ENCODE results near the gene SDHAF4. TPM values are rescaled to one million over a fixed set of nuclear protein-coding genes. Genes with fewer than 3 reads are reported as not detected.

The SDHAF4 gene
- total and polyA plus RNA-seq, 7 donors: 3.9 to 11.4 (median 8.3) TPM

DNA sequence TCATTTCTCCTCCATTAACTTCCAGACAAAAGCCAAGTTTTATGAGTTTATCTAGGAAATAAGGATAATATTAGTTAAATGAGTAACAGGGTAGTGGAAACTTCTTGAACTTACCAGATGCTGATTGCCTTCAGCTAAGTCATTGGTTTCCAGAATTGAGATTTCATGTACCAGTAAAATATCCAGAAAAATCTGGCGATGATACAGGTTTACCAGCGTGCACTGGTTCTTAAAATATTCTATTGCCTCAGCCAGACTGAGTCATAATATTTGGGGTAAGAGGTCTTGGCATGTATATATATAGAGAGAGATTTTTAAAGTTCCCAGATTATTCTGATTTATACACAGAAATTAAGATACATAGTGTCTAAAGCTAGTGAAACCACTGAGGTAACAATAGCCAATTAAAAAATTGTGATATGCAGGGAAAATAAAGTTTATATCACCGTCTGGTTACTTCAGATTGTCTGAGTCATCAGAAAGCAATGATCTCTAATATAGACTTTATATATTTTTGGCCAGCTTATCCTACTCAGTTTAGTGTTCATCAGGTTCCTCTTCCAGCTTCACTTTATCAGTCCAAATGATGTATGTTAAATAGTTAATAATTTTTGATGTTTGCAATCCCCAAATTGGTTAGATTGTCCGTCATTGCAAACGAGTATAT lies 39.5 kb upstream of the SDHAF4 start:
- DNase-seq (no peak), ATAC-seq (no peak)
- Histone ChIP-seq H3K4me3 (no peak overlapping the region), H3K4me1 (no peaks in the 10 kb centered on the region), H3K36me3 (ENCODE audit: insufficient read depth in 1 of 2, low read depth in 1 of 2) (peaks cover 0 to 31% of the 10 kb centered on the region in 2 donors), H3K27ac (no peak overlapping the region), H3K27me3 (ENCODE audit: insufficient read depth in 3 of 3, low read length in 2 of 3) (no peaks in the 10 kb centered on the region), H3K9me3 (no peaks in the 10 kb centered on the region)
- WGBS, 3 donors: 75 to 88% (median 85%) methylated on average over 5 of the region's 5 CpGs
- no peak for TF ChIP-seq CTCF (IDR thresholded peaks at IDR 0.05)
- intact Hi-C loops (cut with DNase I): no loop called here

GRCh38 chr6:70530023-70530422 lies 36.7 kb upstream of the SDHAF4 start:
- 95 to 98% (median 97%) methylated on average over 2 of the region's 2 CpGs for WGBS, 3 donors
- Histone ChIP-seq H3K36me3 (ENCODE audit: insufficient read depth in 1 of 2, low read depth in 1 of 2) (peaks cover 0 to 29% of the 10 kb centered on the region in 2 donors), H3K27ac (no peak overlapping the region), H3K4me1 (no peaks in the 10 kb centered on the region), H3K4me3 (no peak overlapping the region), H3K27me3 (ENCODE audit: insufficient read depth in 3 of 3, low read length in 2 of 3) (no peaks in the 10 kb centered on the region), H3K9me3 (no peaks in the 10 kb centered on the region)
- TF ChIP-seq CTCF (IDR thresholded peaks at IDR 0.05): no peak
- ATAC-seq (no peak), DNase-seq (no peak)
- intact Hi-C loops (cut with DNase I): no loop called here

DNA sequence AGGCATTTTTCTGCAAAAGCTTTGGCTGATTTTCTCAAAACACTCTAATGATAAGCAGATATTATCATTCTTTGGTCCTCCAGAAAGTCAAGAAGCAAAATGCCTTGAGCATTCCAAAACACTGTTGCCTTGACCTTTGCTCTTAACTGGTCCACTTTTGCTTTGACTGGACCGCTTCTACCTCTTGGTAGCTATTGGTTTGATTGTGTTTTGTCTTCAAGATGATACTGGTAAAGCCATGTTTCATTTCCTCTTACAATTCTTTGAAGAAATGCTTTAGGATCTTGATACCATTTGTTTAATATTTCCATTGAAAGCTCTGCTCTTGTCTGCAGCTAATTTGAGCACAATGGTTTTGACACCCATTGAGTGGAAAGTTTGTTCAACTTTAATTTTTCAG lies 35.6 kb upstream of the SDHAF4 start:
- TF ChIP-seq CTCF (IDR thresholded peaks at IDR 0.05): no peak
- intact Hi-C loops (cut with DNase I): no loop called here
- no peak for DNase-seq
- no peak overlapping the region for H3K4me3 ChIP-seq
- ATAC-seq: no peak
- 96 to 100% (median 97%) methylated on average over 1 of the region's 1 CpG for WGBS, 3 donors
- H3K27me3 ChIP-seq (ENCODE audit: insufficient read depth in 3 of 3, low read length in 2 of 3): no peaks in the 10 kb centered on the region
- no peaks in the 10 kb centered on the region for H3K4me1 ChIP-seq
- no peaks in the 10 kb centered on the region for H3K9me3 ChIP-seq
- peaks cover 0 to 29% of the 10 kb centered on the region in 2 donors for H3K36me3 ChIP-seq (ENCODE audit: insufficient read depth in 1 of 2, low read depth in 1 of 2)
- no peak overlapping the region for H3K27ac ChIP-seq

DNA sequence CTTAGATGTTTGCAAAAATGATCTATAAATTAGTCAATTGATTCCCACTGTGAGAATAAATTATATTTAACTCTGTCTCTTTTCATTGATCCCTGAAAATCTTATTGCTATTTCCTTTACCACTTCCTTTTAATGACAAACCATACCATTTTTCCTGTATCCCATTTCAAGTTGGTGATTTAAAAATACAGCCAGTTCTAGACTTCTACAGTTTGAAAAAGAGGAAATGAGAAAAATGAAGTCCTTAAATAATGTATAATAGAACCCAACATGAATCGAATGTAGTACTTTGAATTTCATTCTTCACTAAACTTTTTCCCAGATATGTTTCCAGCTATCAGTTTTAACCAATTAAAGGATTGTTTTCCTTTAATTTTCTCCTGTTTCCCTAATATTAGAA lies 29.5 kb upstream of the SDHAF4 start:
- no peaks in the 10 kb centered on the region for H3K9me3 ChIP-seq
- no peak for TF ChIP-seq CTCF (IDR thresholded peaks at IDR 0.05)
- H3K27ac ChIP-seq: no peak overlapping the region
- 85 to 91% (median 87%) methylated on average over 1 of the region's 1 CpG for whole genome bisulfite sequencing, 3 donors
- no peak overlapping the region for H3K4me3 ChIP-seq
- no peak for DNase-seq
- intact Hi-C loops (cut with DNase I): no loop called here
- no peak for ATAC-seq
- H3K27me3 ChIP-seq (ENCODE audit: insufficient read depth in 3 of 3, low read length in 2 of 3): no peaks in the 10 kb centered on the region
- no peaks in the 10 kb centered on the region for H3K4me1 ChIP-seq
- H3K36me3 ChIP-seq (ENCODE audit: insufficient read depth in 1 of 2, low read depth in 1 of 2): peaks cover 0 to 39% of the 10 kb centered on the region in 2 donors

- Histone ChIP-seq H3K27ac (no peak overlapping the region), H3K4me3 (no peak overlapping the region), H3K36me3 (ENCODE audit: insufficient read depth in 1 of 2, low read depth in 1 of 2) (peaks cover 0 to 39% of the 10 kb centered on the region in 2 donors), H3K27me3 (ENCODE audit: insufficient read depth in 3 of 3, low read length in 2 of 3) (no peaks in the 10 kb centered on the region), H3K4me1 (no peaks in the 10 kb centered on the region), H3K9me3 (no peaks in the 10 kb centered on the region)
- no peak for TF ChIP-seq CTCF (IDR thresholded peaks at IDR 0.05)
- DNase-seq (no peak), ATAC-seq (no peak)
- 94 to 100% (median 97%) methylated on average over 1 of the region's 1 CpG for WGBS, 3 donors
- intact Hi-C loops (cut with DNase I): no loop called here
Measured at GRCh38 chr6:70538376-70538775, 28.4 kb upstream of the SDHAF4 start.
